DOHH2 (cell line): ENCODE measurements around the gene TVP23A.

Source experiments
- CTCF ChIP-seq: fragments of 200-600 bp; sonication (generic); IDR thresholded peaks from one replicate; pipeline ENCODE4 v1.5.1; 2014; ENCODE audit warnings: antibody characterized with exemption, mild to moderate bottlenecking, low read depth, low read length; ENCODE audit not compliant: poor library complexity, severe bottlenecking
- EZH2phosphoT487 ChIP-seq: fragments of 200-600 bp; sonication (generic); IDR thresholded peaks from 2 replicates; pipeline ENCODE4 v1.6.1; 2017; ENCODE audit warnings: borderline replicate concordance, mild to moderate bottlenecking, antibody characterized with exemption, low read length, moderate library complexity, mixed read lengths

GRCh38 chr16:10769381-10769780 lies 49.2 kb downstream of the TVP23A start:
- TF ChIP-seq CTCF = no peak
- no peak for TF ChIP-seq EZH2phosphoT487
